HG03064 (cell line): ENCODE data around the gene PAK1.

Experiments used
- ATAC-seq: cut with Tn5 transposase; IDR thresholded peaks from one replicate; pipeline ENCODE4 v1.9.1; 2021; ENCODE audit warnings: low read depth; ENCODE audit not compliant: unreplicated experiment

Gene PAK1

GRCh38 chr11:77377734-77378133, 96.2 kb downstream of the PAK1 start:
- ATAC-seq = no peak

DNA sequence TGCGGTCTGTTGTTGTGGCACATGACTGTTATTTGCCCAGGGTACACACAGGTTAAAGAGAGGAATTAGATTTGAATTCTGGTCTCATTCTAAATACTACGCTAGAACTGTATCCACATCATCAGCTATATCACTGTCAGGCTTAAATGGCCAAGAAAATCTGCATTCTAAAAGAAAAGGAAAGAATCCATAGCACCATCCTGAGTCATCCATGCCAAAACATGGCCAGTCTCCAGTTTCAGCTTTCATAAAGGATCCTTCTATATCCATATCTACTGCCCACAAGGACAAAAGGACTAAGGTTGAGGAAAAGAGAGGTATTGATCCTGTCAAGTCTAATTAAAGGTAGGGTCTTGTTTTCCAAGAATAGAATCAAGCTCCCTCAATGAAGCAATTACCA, 98.8 kb downstream of the PAK1 start:
- no peak for ATAC-seq

GRCh38 chr11:77374611-77375031, 99.3 kb downstream of the PAK1 start:
- ATAC-seq = no peak

- no peak for ATAC-seq
Measured at GRCh38 chr11:77374108-77374507, 99.8 kb downstream of the PAK1 start.

GRCh38 chr11:77372726-77373125, 101.2 kb downstream of the PAK1 start:
- ATAC-seq = no peak

GRCh38 chr11:77371646-77372045, 102.2 kb downstream of the PAK1 start:
- ATAC-seq = no peak

DNA sequence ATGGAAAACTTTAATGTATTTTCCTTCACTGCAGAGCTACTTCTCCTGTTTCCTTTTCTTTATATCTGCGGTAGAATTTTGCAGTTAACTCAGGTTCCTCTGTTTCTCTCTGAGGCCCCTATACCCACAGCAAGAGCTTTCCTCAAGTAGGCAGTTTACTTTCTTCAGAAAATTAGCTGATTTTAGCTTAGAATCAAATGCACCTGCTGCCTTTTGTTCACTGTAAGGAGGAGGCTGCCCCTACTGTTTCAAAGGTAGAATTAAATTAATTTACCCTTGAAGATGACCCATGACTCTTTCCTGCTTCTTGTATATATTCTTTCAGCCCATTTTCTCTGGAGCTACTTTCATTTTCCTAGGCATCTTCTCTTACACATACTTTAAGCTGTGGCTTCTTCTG, 103.7 kb downstream of the PAK1 start:
- ATAC-seq = no peak

DNA sequence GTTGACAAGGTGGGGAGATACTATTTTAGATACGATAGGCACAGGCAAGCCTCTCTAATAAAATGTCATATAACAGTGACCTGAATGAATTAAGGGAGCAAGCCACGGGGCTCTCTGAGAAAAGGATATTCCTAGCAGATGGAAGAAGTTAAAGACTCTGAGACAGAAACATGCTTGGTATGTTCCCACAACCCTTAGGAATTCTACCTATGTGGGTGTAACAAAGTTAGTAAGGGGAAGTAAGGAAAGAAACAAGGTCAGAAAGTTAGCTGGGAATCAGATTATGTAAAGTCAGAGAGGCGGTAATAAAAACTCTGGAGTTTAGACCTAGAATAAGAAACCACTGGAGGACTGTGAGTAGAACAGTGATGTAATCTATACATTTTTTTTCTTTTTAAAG, 112.7 kb downstream of the PAK1 start:
- no peak for ATAC-seq

DNA sequence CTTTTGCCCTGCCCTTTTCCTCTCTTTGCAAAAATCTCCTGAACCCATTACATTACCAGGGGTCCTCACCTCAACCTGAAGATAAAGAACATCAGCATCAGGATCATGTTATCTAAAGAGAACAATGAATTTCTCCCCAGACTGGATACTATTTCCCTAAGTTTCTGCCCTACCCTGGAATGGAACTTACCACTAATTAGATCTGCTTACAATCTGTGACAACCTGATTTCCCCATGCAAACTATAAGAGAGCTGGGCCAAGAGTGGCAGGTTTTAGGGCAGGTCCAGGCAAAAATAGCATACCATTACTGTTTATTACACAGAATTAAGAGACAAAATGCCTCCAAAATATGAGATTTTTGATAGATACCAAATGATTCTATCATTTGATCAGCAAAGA, 114.4 kb downstream of the PAK1 start:
- no peak for ATAC-seq

- no peak for ATAC-seq
Measured at GRCh38 chr11:77353131-77353530, 120.8 kb downstream of the PAK1 start.

DNA sequence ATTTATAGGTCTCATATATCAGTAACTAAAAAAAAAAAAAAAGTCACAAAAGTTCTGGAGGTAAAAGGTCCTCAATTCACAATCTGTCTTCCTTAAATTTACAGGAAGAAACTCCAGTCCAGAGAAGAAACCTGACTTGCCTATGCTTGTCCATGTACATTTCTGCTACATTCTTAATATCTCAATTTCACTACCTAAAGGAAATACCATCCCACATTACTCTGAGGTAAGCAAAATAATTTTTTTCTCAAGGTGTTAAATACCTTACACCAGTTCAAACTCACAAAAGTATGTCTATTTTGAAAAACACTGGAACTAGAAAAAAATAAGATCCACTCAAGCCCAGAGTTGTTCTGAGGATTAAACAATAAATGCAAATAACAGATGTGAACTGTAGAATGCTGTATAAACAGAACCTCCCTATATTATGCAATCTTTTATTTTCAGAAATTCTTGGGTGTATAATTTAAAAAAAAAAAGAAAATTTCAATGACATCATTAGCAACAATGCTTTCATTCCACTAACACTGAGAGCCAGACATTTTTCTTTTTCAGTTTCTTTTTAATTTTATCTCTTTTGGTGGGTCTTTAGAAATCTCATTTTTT, 122.5 kb downstream of the PAK1 start:
- no peak for ATAC-seq

DNA sequence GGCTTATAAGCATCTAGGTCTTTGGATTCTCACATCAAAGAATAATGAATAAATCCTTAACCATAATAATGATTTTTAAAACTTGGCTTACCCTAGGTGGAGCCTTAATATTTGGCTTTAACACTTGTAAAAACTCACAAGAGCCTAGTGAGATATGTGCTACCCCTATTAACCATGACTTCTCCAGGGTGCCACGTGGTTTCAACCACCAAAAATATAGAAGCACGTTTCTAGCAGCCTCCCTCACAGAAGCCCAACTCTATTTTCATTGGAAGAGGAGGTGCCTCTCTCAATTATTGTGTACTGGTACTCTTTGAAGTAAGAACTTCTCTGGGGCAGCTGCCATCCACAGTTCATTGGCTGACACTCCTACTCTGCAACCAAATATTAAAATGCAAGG, 125.9 kb downstream of the PAK1 start:
- ATAC-seq = no peak

- no peak for ATAC-seq
Measured at GRCh38 chr11:77346906-77347603, 126.8 kb downstream of the PAK1 start.

DNA sequence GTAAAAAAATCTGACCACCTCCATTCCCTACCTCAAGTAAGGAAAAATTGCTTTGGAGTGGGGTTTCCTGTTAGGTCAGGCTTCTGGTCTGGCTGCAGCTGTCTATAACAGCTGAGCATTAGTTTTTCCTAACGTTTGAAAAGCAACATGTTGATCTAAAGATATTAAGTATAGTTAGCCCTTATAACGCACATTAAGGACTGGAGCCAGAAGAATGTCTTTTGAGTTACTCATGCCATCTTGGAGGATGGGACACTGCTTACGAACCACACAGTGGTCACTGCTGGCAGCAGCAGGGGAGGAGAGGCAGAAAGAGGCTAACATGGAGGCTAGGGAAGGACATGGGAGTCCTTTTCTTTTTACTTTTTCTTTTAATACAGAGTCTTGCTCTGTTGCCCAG, 128.3 kb downstream of the PAK1 start:
- no peak for ATAC-seq

- no peak for ATAC-seq
Measured at GRCh38 chr11:77340501-77340900, 133.4 kb downstream of the PAK1 start.

DNA sequence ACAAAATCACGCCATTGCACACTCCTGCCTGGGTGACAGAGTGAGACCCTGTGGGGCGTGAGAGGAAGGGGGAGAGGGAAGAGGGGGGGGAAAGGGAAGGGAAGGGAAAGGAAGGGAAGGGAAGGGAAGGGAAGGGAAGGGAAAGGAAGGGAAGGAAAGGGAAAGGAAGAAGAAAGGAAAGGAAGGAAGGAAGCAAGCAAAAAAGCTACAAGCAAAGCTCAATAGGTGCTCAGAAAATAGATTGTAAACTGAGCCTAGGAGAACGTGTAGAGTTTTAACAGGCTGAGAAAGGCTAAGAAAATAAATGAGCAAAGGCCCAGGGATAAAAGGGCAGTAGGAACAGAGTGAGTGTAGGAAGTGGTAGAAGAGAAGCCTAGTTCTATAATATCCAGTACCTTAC, 141.6 kb downstream of the PAK1 start:
- ATAC-seq = no peak

GRCh38 chr11:77325159-77325558, 148.7 kb downstream of the PAK1 start:
- no peak for ATAC-seq

- ATAC-seq = no peak
Measured at GRCh38 chr11:77324508-77324907, 149.4 kb downstream of the PAK1 start.

DNA sequence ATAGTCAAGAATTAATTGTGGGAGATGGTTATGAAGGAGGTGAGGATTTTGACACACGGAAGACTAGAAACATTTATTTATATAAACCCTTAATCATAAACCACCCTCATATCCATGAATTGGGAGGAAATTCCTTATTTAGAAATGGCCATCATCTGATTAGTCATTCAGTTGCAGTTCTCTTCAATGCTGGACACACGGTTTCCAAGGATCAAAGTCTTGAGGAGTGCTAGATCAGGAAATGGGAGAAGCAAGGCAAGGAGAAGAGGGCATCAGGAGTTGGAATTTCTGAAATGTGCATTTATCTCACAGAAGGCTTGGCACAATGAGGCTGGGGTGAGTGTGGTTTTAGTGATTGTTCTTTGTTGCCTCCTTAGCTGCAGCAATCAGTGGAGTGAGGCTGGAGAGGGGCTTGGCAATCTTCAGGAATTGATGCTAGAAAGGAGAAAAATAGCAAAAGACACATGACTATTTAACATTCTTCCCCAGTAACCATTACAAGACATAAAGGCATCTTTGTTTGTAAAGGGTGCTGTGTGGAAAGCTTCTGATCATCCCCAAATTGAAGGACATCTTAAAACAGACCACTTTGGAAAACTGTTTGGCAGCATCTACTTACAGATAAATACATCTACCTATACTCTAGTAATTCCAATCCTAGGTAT, 150.8 kb downstream of the PAK1 start:
- no peak for ATAC-seq

DNA sequence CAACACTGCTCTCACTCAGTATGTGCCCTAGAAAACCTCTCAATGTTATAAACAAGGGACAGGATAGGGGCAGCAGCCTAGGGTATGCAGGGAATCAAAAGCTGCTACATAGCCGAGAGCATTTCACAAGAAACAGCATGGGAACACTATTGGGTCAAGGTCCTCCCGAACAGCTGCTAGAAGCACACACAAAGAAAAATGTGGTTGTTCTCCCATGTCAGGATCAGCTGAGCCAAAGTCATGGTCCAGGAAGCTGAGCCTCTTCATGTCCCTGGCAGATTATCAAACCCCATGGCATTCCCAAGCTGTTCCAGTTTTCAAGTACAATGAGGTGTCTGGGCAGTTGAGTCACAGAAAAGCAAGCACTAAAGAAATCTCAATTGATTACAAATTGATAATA, 151.4 kb downstream of the PAK1 start:
- no peak for ATAC-seq

DNA sequence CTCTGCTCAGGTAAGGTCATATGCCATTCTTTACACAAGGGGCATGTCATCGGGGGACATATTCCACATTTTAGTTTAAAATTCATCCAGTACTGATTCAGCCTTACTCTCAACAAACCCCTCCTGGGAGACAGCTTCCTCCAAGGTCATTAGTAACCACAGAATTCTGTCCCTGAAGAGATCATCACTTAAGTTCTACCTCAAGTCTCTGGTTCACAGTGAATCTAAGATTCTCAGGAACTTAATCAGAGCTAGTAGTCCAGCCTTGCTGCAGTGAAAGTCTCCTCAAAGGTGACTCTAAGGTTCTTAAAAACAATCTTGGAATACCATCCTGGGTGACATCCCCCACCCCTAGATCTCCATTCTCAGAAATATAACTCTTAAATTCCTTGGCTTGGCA, 153.5 kb downstream of the PAK1 start:
- no peak for ATAC-seq

DNA sequence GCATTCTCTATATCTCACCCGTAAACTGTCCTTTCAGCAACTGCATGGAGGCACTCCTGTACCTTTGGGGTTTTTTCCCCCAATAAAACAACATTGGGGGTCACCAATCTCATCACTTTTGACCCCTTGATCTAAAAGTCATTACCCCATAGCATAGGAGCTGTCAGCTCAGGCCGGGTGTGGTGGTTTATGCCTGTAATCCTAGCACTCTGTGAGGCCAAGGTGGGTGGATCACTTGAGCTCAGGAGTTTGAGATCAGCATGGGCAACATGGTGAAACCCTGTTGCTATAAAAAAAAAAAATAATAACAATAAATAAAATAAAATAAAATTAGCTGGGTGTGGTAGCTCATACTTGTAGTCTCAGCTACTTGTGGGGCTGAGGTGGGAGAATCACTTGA, 155.3 kb downstream of the PAK1 start:
- ATAC-seq = no peak
